Testis (tissue), 3 donors: ENCODE data around the gene NLGN1. TPM values are rescaled to one million over a fixed set of nuclear protein-coding genes. Genes with fewer than 3 reads are reported as not detected.

Source experiments
- DNase-seq: peaks from one replicate; pipeline ENCODE4 v3.0.0-alpha.2; 2019
- H3K27ac ChIP-seq, 2 donors: fragments of 200-600 bp; sonication (generic); one replicate each; pipeline ENCODE4 v1.5.1; 2019
- H3K27me3 ChIP-seq: fragments of 200-600 bp; sonication (generic); one replicate; pipeline ENCODE4 v1.5.1; 2019
- H3K36me3 ChIP-seq: fragments of 200-600 bp; sonication (generic); one replicate; pipeline ENCODE4 v1.5.1; 2017; ENCODE audit warnings: low read depth; ENCODE audit errors: missing control alignments
- H3K4me1 ChIP-seq: fragments of 200-600 bp; sonication (generic); one replicate; pipeline ENCODE4 v1.5.1; 2019
- H3K4me3 ChIP-seq, 2 donors: fragments of 200-600 bp; sonication (generic); one replicate each; pipeline ENCODE4 v1.5.1; 2017 to 2019
- H3K9me3 ChIP-seq: fragments of 200-600 bp; sonication (generic); one replicate; pipeline ENCODE4 v1.5.1; 2017
- CTCF ChIP-seq, 3 experiments: fragments of 450-650 bp in 2 of 3; fragments of 200-600 bp in 1 of 3; sonication (generic) in 1 of 3; IDR thresholded peaks; one replicate each; pipeline ENCODE4 v1.5.1; 2016 to 2019; ENCODE audit warnings: antibody characterized with exemption in 3 of 3, mild to moderate bottlenecking in 2 of 3, moderate library complexity in 1 of 3
- POLR2A ChIP-seq: fragments of 450-650 bp; IDR thresholded peaks from one replicate; pipeline ENCODE4 v1.6.1; 2017; ENCODE audit warnings: antibody characterized with exemption, mild to moderate bottlenecking, moderate library complexity
- WGBS, 2 donors: methylation state at CpG; one replicate each; pipeline ENCODE4 v1.1.5; 2018; 5-methylcytosine and 5-hydroxymethylcytosine counted together
- intact Hi-C: fragments of 100-400 bp; cut with DNase I; formaldehyde crosslinking; loops from one replicate; pipeline ENCODE4 v1.15.1; 2023; ENCODE audit warnings: low total_unique reads
- polyA plus RNA-seq: library from polyadenylated mRNA; stranded (reverse); fragments of 350-450 nt; fragmentation: Illumina TruSeq; extraction: RNeasy Lipid Tissue Mini Kit (QIAGEN cat#74804); gene quantifications from one replicate; pipeline ENCODE4 v1.2.3, GENCODE V29; 2014; ENCODE audit warnings: low read depth, low replicate concordance; ENCODE audit not compliant: insufficient read depth
- total RNA-seq, 2 donors: library from RNA; depleted of rRNA; stranded (reverse); fragments of >200 nt; gene quantifications; one replicate each; pipeline ENCODE4 v1.2.3, GENCODE V29; 2016

The NLGN1 gene
- total and polyA plus RNA-seq, 3 donors from 2014 or later, result 10.6 to 19.2 (median 15.5) TPM

GRCh38 chr3:173615661-173616060 is 218.1 kb downstream of the NLGN1 start:
- no peak for TF ChIP-seq CTCF (IDR thresholded peaks at IDR 0.05)
- TF ChIP-seq POLR2A, result no peak
- no peak for DNase-seq
- Histone ChIP-seq H3K4me3 (no peak overlapping the region), H3K27me3 (no peaks in the 10 kb centered on the region), H3K27ac (no peak overlapping the region), H3K9me3 (no peaks in the 10 kb centered on the region), H3K36me3 (no peaks in the 10 kb centered on the region), H3K4me1 (no peaks in the 10 kb centered on the region)
- intact Hi-C loops, result no loop called here

- H3K36me3 ChIP-seq, result no peaks in the 10 kb centered on the region
- H3K4me3 ChIP-seq, result no peak overlapping the region
- no peaks in the 10 kb centered on the region for H3K4me1 ChIP-seq
- DNase-seq, result no peak
- intact Hi-C loops, result no loop called here
- no peaks in the 10 kb centered on the region for H3K9me3 ChIP-seq
- no peaks in the 10 kb centered on the region for H3K27me3 ChIP-seq
- no peak for TF ChIP-seq POLR2A
- TF ChIP-seq CTCF (IDR thresholded peaks at IDR 0.05), result no peak
- H3K27ac ChIP-seq, result no peak overlapping the region
- WGBS, 2 donors, result 80 to 87% methylated on average over 5 of the region's 5 CpGs
Observed at GRCh38 chr3:173617490-173617889, 219.9 kb downstream of the NLGN1 start.

GRCh38 chr3:173618148-173618547 is 220.6 kb downstream of the NLGN1 start:
- intact Hi-C loops, result no loop called here
- WGBS, 2 donors, result 91 to 98% methylated on average over 4 of the region's 4 CpGs
- Histone ChIP-seq H3K27me3 (no peaks in the 10 kb centered on the region), H3K4me1 (no peaks in the 10 kb centered on the region), H3K4me3 (no peak overlapping the region), H3K36me3 (no peaks in the 10 kb centered on the region), H3K27ac (no peak overlapping the region), H3K9me3 (no peaks in the 10 kb centered on the region)
- no peak for DNase-seq
- no peak for TF ChIP-seq POLR2A
- no peak for TF ChIP-seq CTCF (IDR thresholded peaks at IDR 0.05)

- Histone ChIP-seq H3K27ac (no peak overlapping the region), H3K4me1 (no peaks in the 10 kb centered on the region), H3K36me3 (no peaks in the 10 kb centered on the region), H3K27me3 (no peaks in the 10 kb centered on the region), H3K9me3 (no peaks in the 10 kb centered on the region), H3K4me3 (no peak overlapping the region)
- TF ChIP-seq CTCF (IDR thresholded peaks at IDR 0.05), result no peak
- no peak for TF ChIP-seq POLR2A
- intact Hi-C loops, result no loop called here
- WGBS, 2 donors, result 34 to 54% methylated on average over 4 of the region's 4 CpGs
- no peak for DNase-seq
Observed at GRCh38 chr3:173618703-173619102, 221.2 kb downstream of the NLGN1 start.

GRCh38 chr3:173622166-173622565 is 224.6 kb downstream of the NLGN1 start:
- H3K9me3 ChIP-seq, result no peaks in the 10 kb centered on the region
- H3K4me3 ChIP-seq, result no peak overlapping the region
- H3K27me3 ChIP-seq, result no peaks in the 10 kb centered on the region
- 74 to 88% methylated on average over 1 of the region's 1 CpG for WGBS, 2 donors
- no peak overlapping the region for H3K27ac ChIP-seq
- TF ChIP-seq CTCF (IDR thresholded peaks at IDR 0.05), result no peak
- no peak for TF ChIP-seq POLR2A
- H3K36me3 ChIP-seq, result no peaks in the 10 kb centered on the region
- no peak for DNase-seq
- intact Hi-C loops, result no loop called here
- H3K4me1 ChIP-seq, result no peaks in the 10 kb centered on the region
